GM21619 (cell line): ENCODE data around the gene TNFAIP6.

Experiments used
- ATAC-seq: cut with Tn5 transposase; IDR thresholded peaks from one replicate; pipeline ENCODE4 v1.9.1; 2021; ENCODE audit not compliant: unreplicated experiment

Gene TNFAIP6

GRCh38 chr2:151359768-151360461 is 2.5 kb downstream of the TNFAIP6 start:
- ATAC-seq = no peak

- no peak for ATAC-seq
Observed at GRCh38 chr2:151361674-151362370, 4.4 kb downstream of the TNFAIP6 start.

- peak; percentile 83 for ATAC-seq
Observed at GRCh38 chr2:151363709-151364108, 6.3 kb downstream of the TNFAIP6 start.

GRCh38 chr2:151367571-151367970 is 10.2 kb downstream of the TNFAIP6 start:
- ATAC-seq = no peak

GRCh38 chr2:151374436-151374835 is 17.0 kb downstream of the TNFAIP6 start:
- peak; percentile 99 for ATAC-seq

GRCh38 chr2:151379169-151379568 is 21.8 kb downstream of the TNFAIP6 start:
- no peak for ATAC-seq

GRCh38 chr2:151380580-151381235 is 23.3 kb downstream of the TNFAIP6 start:
- ATAC-seq = no peak

GRCh38 chr2:151381266-151381665 is 23.9 kb downstream of the TNFAIP6 start:
- ATAC-seq = no peak

GRCh38 chr2:151388011-151388410 is 30.6 kb downstream of the TNFAIP6 start:
- no peak for ATAC-seq

- ATAC-seq = no peak
Observed at GRCh38 chr2:151391436-151391835, 34.0 kb downstream of the TNFAIP6 start.

GRCh38 chr2:151394509-151394908 is 37.1 kb downstream of the TNFAIP6 start:
- ATAC-seq = no peak

GRCh38 chr2:151395509-151396374 is 38.4 kb downstream of the TNFAIP6 start:
- ATAC-seq = no peak

GRCh38 chr2:151399981-151400380 is 42.6 kb downstream of the TNFAIP6 start:
- ATAC-seq = no peak

GRCh38 chr2:151401149-151401548 is 43.8 kb downstream of the TNFAIP6 start:
- ATAC-seq = no peak

GRCh38 chr2:151403914-151404313 is 46.5 kb downstream of the TNFAIP6 start:
- ATAC-seq = no peak

- ATAC-seq = no peak
Observed at GRCh38 chr2:151405376-151405775, 48.0 kb downstream of the TNFAIP6 start.

- no peak for ATAC-seq
Observed at GRCh38 chr2:151407281-151407680, 49.9 kb downstream of the TNFAIP6 start.

GRCh38 chr2:151408788-151409600 is 51.6 kb downstream of the TNFAIP6 start:
- no peak for ATAC-seq

GRCh38 chr2:151409601-151410484 is 52.5 kb downstream of the TNFAIP6 start, which contains the start of gene RIF1:
Gene RIF1 (plus strand): TSS chr2:151409902. CDS start chr2:151410424, 522 bp downstream.
- peak; percentile 93 for ATAC-seq
